Psoas muscle (tissue), 8 donors: ENCODE results near the gene DDIT3. TPM values are rescaled to one million over a fixed set of nuclear protein-coding genes. Genes with fewer than 3 reads are reported as not detected.

ENCODE experiments used
- ATAC-seq, 4 donors: fragments of 200-7000 bp; cut with Tn5 transposase; one replicate each; pipeline ENCODE4 v1.9.1; 2020; ENCODE audit warnings: moderate library complexity in 3 of 4, mild to moderate bottlenecking in 2 of 4
- DNase-seq, 2 donors: peaks; one replicate each; pipeline ENCODE4 v3.0.0-alpha.2; 2020
- H3K27ac ChIP-seq: fragments of 200-600 bp; one replicate; pipeline ENCODE4 v1.8.0; 2022
- H3K27me3 ChIP-seq, 3 donors: fragments of 200-600 bp in 1 of 3; one replicate each; pipeline versions ENCODE4 v1.6.1 to v1.8.0; 2013 to 2022; ENCODE audit warnings: low read length in 2 of 3, mild to moderate bottlenecking in 2 of 3, moderate library complexity in 1 of 3; ENCODE audit not compliant: insufficient read depth in 3 of 3
- H3K36me3 ChIP-seq, 2 donors: fragments of 200-600 bp in 1 of 2; one replicate each; pipeline versions ENCODE4 v1.6.1 to v1.8.0; 2013 to 2022; ENCODE audit warnings: low read depth in 1 of 2, mild to moderate bottlenecking in 1 of 2, moderate library complexity in 1 of 2; ENCODE audit not compliant: insufficient read depth in 1 of 2
- H3K4me1 ChIP-seq: fragments of 200-600 bp; one replicate; pipeline ENCODE4 v1.8.0; 2022
- H3K4me3 ChIP-seq: fragments of 200-600 bp; one replicate; pipeline ENCODE4 v1.8.0; 2022; ENCODE audit warnings: mild to moderate bottlenecking
- H3K9me3 ChIP-seq: fragments of 200-600 bp; one replicate; pipeline ENCODE4 v1.8.0; 2022
- CTCF ChIP-seq: fragments of 200-600 bp; IDR thresholded peaks from one replicate; pipeline ENCODE4 v1.8.0; 2022; ENCODE audit warnings: antibody characterized with exemption
- WGBS, 3 donors: extraction: QIAGEN DNeasy Blood & Tissue Kit; methylation state at CpG; one replicate each; pipeline versions ENCODE4 v1.1.6 to v1.1.7; 2013; 5-methylcytosine and 5-hydroxymethylcytosine counted together
- intact Hi-C, 2 donors: fragments of 100-400 bp; cut with DNase I; formaldehyde crosslinking; loops; one replicate each; pipeline versions ENCODE4 v1.11.0 to v1.14.2; 2022
- polyA plus RNA-seq, 3 donors: library from polyadenylated mRNA; stranded (reverse); fragments of 200-250 nt; gene quantifications; one replicate each; pipeline ENCODE4 v1.2.3, GENCODE V29; 2013
- total RNA-seq, 4 donors: library from RNA; stranded (reverse); fragmentation: NEBNext Ultra II Directional in 2 of 4; extraction: Animal tissue kit (Norgen Biotek cat#: 25700) in 2 of 4; gene quantifications; one replicate each; pipeline versions ENCODE4 v1.2.1 to v1.2.4, GENCODE V29; 2021 to 2023
- donor health status: healthy with polysubstance abuse.
- donor health status: DM: no; HTN: no; CAD: no; lungs with moderate emphysema.
- donor health status: Bipolar disorder and iron deficiency.
- donor health status: healthy.
- donor health status: DM: yes; HTN: yes; CAD: no.
- donor health status: DM: no; HTN: no; CAD: no.
- donor health status: DM: no; HTN: no; CAD: no.
- donor health status: DM: yes; HTN: yes; CAD: no.

Gene DDIT3
- total and polyA plus RNA-seq, 7 donors, result 11.1 to 224 (median 59.5) TPM

- 26 to 37% (median 33%) methylated on average over 2 of the region's 2 CpGs for WGBS, 3 donors
Observed at GRCh38 chr12:57548488-57548887, 28.2 kb upstream of the DDIT3 start.

GRCh38 chr12:57548013-57548315 is 27.6 kb upstream of the DDIT3 start:
- intact Hi-C loops, result loop anchor here in 1 of 2 donors (5.0 kb wide), 1 partner anchor 144 kb away; the partner anchor contains the start of gene OS9
- no peak for TF ChIP-seq CTCF
- Histone ChIP-seq H3K27me3 (peaks cover 0 to 29% (median 7%) of the 10 kb centered on the region in 3 donors), H3K36me3 (peaks cover 2 to 16% of the 10 kb centered on the region in 2 donors), H3K9me3 (no peaks in the 10 kb centered on the region), H3K4me1 (peaks cover 20% of the 10 kb centered on the region), H3K4me3 (no peak overlapping the region), H3K27ac (no peak overlapping the region)
- ATAC-seq, result no peak
- WGBS, 3 donors, result 94 to 98% (median 96%) methylated on average over 2 of the region's 2 CpGs
- no peak for DNase-seq

More at GRCh38 chr12:57548488-57548887, 28.2 kb upstream of the DDIT3 start:
- DNase-seq (no peak), ATAC-seq (no peak)
- peaks cover 0 to 29% (median 10%) of the 10 kb centered on the region in 3 donors for H3K27me3 ChIP-seq
- no peak for TF ChIP-seq CTCF
- peaks cover 20% of the 10 kb centered on the region for H3K4me1 ChIP-seq
- no peaks in the 10 kb centered on the region for H3K9me3 ChIP-seq
- intact Hi-C loops, result loop anchor here in 1 of 2 donors (5.0 kb wide), 1 partner anchor 144 kb away; the partner anchor contains the start of gene OS9
- no peak overlapping the region for H3K4me3 ChIP-seq
- H3K36me3 ChIP-seq, result peaks cover 2 to 14% of the 10 kb centered on the region in 2 donors
- H3K27ac ChIP-seq, result no peak overlapping the region

- H3K36me3 ChIP-seq, result peaks cover 2 to 20% of the 10 kb centered on the region in 2 donors
- no peaks in the 10 kb centered on the region for H3K9me3 ChIP-seq
- no peak for DNase-seq
- no peak for ATAC-seq
- H3K27me3 ChIP-seq, result peaks cover 0 to 29% (median 7%) of the 10 kb centered on the region in 3 donors
- H3K27ac ChIP-seq, result peak overlapping the region; percentile 86
- WGBS, 3 donors, result 20 to 24% (median 23%) methylated on average over 9 of the region's 9 CpGs
- no peak for TF ChIP-seq CTCF
- intact Hi-C loops, result loop anchor here in 1 of 2 donors (5.0 kb wide), 1 partner anchor 145 kb away; the partner anchor contains the start of gene OS9
- peaks cover 20% of the 10 kb centered on the region for H3K4me1 ChIP-seq
- peak overlapping the region; percentile 97 for H3K4me3 ChIP-seq
Observed at GRCh38 chr12:57547288-57548012, 27.1 kb upstream of the DDIT3 start.

GRCh38 chr12:57546438-57547287 is 26.3 kb upstream of the DDIT3 start, which contains the start of gene DCTN2:
TSS of gene DCTN2 (minus strand) at chr12:57547192. CDS start at chr12:57547063, 129 bp downstream.
- Histone ChIP-seq H3K4me1 (peaks cover 20% of the 10 kb centered on the region), H3K27me3 (peaks cover 0 to 29% (median 7%) of the 10 kb centered on the region in 3 donors), H3K36me3 (peaks cover 2 to 28% of the 10 kb centered on the region in 2 donors), H3K9me3 (no peaks in the 10 kb centered on the region), H3K4me3 (peak within 1 kb of the TSS; percentile 97), H3K27ac (peak within 1 kb of the TSS; percentile 86)
- 0% methylated on average over 43 to 56 of the region's 56 CpGs for WGBS, 3 donors
- peak; percentile 95 to 97 for DNase-seq
- ATAC-seq, result peak; percentile 95 to 99 (median 98)
- TF ChIP-seq CTCF, result no peak
- intact Hi-C loops, result loop anchor here in 1 of 2 donors (5.0 kb wide), 1 partner anchor 146 kb away; the partner anchor contains the start of gene OS9
